Stimulated activated CD8-positive, alpha-beta memory T cell treated with anti-CD3 and anti-CD28 coated beads, Interleukin-7, amount 100 ng/mL, for 48 hours (primary cell): ENCODE data around the gene THRA.

Experiments
- DNase-seq, 2 donors: peaks; one replicate each; pipeline ENCODE4 v3.0.0-alpha.2; 2020; ENCODE audit warnings: low read depth in 1 of 2; ENCODE audit errors: extremely low read depth in 1 of 2

The THRA gene

DNA sequence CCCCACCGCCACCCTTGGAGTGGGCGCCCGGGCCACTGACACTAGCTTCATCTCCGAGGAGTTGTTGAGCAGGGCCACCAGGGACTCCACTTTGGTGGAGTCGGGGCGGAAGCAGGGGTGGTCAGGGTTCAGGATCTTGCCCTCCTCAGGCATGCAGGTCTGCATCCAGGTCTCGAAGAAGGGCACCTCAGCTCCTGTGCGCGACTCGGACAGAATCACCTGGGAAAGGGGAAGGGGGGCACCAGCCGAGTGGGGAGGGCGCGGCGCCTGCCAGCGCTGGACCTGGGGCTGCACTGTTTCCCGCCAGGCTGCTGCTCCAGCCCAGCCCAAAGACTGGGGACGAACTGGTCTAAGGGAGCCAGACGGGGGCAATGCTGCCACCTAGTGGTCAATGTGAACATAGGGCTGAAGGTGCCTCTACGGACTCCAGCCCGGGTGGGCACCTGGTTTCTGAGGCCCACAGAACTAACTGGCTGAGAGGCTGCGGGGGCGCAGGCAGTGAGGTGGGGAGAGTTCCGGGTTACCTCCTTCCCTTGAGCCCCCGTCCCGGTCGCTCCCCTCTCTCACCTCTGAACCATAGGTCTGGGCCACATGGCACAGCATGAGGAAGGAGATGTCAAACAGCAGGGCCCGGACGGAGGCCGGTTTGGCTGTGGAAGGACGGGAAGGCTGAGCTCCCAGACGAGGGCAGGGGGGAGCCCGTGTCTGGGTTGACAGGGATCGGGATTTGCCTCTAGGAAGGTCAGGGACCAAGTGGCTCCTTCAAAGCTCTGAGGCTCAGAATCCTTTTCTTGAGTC lies 35.8 kb upstream of the THRA start:
- peak; percentile 33 to 59 for DNase-seq

GRCh38 chr17:40027614-40028012 lies 35.2 kb upstream of the THRA start:
- no peak for DNase-seq

DNA sequence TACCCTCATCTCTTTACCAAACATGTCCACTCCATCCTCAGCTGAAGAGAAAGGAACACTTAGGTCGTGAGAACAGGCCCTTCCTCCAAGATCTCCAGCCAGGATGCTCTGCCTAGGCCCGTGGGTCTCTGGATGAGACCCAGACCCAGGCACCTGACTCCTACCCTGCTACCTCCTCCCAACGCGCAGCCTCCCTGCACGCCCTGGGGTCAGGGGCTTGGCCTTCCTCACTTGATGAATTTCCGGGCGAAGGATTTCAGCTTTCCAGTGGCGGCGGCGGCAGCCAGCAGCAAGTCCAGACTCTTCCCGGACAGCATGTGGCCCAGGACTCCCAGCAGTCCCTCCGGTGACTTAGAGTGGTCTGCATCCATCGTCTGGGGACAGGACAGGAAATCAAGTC lies 34.2 kb upstream of the THRA start:
- DNase-seq: no peak

DNA sequence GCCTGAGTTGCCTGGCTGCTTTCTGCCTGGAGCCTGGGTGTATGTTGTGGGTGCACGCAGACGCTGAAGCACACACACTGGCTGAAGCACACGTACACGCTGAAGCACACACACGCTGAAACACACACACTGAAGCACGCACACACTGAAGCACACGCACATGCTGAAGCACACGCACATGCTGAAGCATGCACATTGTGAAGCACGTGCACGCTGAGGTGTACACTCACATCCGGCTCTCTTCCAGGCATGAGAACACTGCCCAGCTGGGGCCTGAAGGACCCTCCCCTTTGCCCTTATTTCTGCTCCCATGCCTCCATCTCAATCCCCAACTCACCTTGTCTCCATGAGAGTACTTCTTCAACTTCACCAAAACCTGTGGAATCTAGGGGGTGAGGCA lies 31.1 kb upstream of the THRA start:
- DNase-seq: no peak

- DNase-seq: no peak
Measured at GRCh38 chr17:40032322-40033320, 30.1 kb upstream of the THRA start.

DNA sequence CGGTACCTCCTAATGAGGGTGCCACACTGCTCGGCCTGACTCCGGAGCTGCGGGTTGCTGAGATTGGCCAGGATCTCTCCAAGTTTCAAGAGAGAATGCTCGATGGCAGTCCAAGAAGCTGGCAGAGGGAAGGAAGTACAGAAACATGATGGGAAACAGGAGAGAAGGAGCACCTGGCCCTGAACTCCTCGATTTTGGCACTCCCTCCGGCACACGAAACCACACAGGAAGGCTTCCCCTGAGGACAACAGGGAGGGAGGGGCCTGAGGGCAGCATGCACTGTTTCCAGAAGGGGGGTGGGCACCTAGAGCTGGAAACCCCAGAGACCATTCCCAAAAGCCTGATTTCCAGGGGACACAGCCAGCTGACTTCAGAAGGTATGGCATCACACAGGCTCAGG lies 29.4 kb upstream of the THRA start:
- DNase-seq: no peak

DNA sequence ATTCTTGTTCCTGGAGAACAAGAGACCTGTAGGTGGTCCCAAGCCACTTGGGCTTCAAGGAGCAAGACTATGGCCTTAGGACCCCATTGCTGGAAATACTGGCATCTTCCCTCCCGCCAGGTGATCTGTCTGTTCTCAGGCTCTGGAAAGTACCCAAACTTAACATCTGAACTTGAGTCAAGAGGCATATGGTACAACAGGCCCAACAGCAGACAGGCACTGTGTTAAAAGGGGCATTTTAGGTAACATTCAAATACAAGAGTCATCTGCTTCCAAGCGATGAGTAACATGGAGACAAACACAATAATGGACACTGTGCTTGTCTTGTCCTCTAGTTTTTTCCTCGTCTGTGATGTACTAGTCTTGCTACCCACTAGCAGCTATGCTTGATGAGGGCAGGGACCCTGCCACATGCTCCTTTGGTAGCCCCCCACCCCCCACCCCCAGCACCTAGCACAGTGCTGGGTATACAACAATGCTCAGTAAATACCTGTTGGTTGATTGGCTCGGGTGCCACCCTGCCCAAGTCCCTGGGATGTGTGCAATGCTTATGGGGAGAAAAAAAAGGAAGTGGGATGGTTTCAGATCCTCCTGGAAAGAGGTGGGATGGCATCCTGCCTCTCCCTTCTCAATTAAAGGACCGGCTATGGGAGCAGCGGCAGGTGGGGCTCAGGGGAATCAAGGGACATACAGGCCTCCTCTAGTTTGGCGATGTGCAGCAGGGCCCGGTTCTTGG lies 28.2 kb upstream of the THRA start:
- DNase-seq: no peak

GRCh38 chr17:40035162-40035559 lies 27.6 kb upstream of the THRA start:
- no peak for DNase-seq

DNA sequence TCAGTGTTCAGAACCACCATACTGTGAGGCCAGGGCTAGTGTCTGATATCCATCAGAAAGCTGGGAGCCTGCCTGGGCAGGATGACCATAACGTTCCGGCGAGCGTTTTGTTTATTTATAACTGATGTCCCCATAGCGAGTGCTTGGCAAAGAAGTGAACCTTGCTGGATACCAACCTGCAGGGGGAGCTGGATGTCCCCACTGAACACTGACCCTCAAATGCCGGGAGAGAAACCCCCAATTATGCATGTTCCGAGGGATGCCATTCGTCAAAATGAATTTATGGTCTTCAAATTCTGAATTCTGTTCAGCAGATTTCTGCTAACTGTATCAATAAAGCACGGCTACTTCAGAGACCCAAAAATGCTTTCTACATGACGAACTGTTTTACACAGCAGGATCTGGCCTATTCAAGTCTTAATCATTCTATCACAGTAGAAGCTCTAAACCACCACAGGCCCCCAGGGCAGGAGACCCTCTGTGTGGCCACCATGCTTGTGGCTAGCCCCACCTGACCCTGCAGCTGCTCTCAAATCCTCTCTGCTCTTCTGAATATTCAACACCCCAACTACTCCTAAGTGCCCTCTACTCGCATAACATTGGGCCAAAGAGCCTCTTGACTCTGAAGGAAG lies 23.8 kb upstream of the THRA start:
- DNase-seq: no peak

DNA sequence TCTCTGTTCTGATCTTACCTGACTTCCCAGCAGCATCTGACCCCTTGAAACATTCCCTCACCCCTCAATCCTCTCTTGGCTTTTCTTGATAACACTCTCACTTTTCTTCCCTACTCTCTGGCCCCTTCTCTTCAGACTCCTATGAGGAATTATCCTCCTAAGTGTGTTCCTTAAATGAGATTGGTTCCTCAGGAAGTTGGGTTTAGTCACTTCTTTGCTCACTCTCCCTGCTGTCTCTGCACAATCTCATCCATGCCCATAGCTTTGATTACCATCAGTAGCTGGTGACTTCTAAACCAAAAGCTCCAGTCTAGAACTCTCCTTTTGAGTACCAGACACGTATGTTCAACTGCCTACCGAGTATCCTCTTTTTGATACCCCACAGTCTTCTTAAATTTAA lies 21.6 kb upstream of the THRA start:
- DNase-seq: no peak

DNA sequence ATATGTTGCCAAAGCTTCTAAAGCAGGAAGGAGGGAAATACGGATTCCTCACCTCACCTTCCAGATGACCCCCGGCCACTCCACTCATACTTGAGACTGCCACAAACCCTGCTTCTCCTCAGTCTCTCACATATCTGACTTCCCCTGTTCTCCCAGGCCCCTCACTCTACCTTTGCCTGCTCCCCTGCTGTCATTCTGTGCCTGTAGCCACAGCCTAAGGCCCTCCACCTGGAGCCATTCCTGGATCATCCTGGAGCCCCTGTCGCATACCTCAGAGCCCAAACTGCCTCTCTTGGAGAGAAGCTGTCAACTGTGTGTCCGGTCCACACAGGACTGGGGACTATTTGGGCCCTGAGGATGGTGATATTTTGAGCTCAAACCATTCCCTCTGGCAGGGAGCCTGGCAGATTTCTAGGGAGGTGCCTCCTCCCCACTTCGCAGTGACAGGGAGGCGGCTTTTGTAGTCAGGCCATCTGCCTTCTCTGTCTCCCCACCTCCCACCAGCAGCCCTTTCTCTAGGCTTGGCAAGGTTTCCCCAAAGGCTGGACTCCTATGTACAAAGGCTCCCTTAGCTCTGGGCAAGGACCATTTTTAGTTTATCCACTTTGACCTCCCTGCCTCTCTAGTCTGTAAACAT lies 6.3 kb upstream of the THRA start:
- no peak for DNase-seq

- no peak for DNase-seq
Measured at GRCh38 chr17:40058186-40058784, 4.5 kb upstream of the THRA start.

GRCh38 chr17:40058865-40059264 lies 3.9 kb upstream of the THRA start:
- no peak for DNase-seq

GRCh38 chr17:40059729-40060475 lies 2.9 kb upstream of the THRA start:
- DNase-seq: no peak

- no peak for DNase-seq
Measured at GRCh38 chr17:40060887-40061608, 1.7 kb upstream of the THRA start.

DNA sequence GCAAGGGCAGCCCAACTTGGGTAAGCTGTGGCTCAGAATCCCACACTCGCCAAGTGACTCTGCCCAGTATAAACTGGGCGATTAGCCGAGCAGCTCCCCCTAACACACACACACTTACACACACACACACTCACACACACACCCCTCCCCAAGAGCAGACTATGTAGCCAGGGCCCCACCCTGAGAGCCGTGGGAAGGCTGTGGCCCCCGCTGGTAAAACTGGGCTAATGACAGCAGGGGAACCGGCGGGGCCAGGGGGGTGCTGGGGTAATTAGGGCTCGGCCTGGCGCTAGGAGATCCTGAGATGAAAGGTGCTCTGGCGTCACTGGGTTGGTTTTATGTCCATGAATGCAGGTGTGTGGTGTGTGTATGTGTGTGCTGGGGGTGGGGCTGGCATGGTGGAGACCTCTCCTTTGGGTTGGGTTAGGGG lies 1.1 kb upstream of the THRA start:
- no peak for DNase-seq

GRCh38 chr17:40063187-40063771 lies 514 bp downstream of the THRA start:
- no peak for DNase-seq

- no peak for DNase-seq
Measured at GRCh38 chr17:40063901-40064531, 1.3 kb downstream of the THRA start.
